GM12873 (cell line): ENCODE results near the gene KLC4.

Experiments used
- TF ChIP-seq, protein P1 (sequence below): IDR thresholded peaks from 2 replicates; pipeline ENCODE4 v1.5.1; 2012; ENCODE audit warnings: low read depth, mild to moderate bottlenecking, moderate library complexity, low read length, control low read depth; ENCODE audit not compliant: insufficient read depth; ENCODE audit errors: missing control alignments

Gene KLC4

DNA sequence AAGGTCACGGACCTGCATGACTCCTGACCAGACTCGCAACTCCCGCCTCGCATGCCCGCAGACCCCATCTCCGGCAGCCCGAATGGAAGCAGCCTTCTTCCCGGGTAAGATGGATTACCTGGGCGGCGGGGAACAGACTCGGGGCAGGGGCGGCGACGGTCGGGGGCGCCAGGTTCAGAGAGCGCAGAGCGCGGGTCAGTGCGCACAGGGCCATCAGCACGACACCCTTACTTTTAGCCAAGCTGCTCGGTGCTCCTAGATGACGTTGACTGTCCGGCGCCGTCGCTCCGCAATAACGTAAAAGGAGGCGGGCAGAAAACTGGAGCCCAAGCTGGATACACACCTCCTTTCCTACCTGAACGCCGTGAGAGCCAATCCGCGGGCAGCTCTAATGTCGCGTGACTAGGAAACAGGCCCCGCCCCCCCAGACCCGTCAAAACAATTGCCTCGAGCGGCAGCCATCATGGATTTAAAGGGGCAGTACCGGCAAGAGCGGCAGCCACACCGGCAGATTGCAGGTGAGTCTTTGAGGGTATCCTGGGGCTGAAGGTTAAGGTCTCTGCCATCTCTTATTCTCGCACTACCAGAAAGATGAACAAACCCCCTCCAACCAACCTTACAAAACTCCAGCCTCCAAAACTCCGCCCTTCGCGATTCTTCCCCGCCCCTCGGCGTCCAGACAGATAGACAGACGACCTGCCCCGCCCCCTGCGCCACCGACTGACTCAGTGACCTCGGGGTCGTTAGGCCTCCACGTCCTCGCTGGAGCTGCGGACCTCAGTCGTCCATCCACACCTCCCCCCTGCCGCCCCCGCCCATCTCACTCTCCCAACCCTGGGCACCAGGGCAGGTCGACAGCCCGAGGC is at the start of gene KLC4, which contains the start of gene MRPL2:
KLC4 (plus strand) TSS at position 464 of the 866 bp plus-strand sequence. CDS start 1,705 bp downstream, outside the sequence.
MRPL2 (minus strand) TSS at position 267 of the 866 bp plus-strand sequence; CDS start at position 214, 53 bp downstream.
- TF ChIP-seq, protein P1, sequence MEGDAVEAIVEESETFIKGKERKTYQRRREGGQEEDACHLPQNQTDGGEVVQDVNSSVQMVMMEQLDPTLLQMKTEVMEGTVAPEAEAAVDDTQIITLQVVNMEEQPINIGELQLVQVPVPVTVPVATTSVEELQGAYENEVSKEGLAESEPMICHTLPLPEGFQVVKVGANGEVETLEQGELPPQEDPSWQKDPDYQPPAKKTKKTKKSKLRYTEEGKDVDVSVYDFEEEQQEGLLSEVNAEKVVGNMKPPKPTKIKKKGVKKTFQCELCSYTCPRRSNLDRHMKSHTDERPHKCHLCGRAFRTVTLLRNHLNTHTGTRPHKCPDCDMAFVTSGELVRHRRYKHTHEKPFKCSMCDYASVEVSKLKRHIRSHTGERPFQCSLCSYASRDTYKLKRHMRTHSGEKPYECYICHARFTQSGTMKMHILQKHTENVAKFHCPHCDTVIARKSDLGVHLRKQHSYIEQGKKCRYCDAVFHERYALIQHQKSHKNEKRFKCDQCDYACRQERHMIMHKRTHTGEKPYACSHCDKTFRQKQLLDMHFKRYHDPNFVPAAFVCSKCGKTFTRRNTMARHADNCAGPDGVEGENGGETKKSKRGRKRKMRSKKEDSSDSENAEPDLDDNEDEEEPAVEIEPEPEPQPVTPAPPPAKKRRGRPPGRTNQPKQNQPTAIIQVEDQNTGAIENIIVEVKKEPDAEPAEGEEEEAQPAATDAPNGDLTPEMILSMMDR, result no peak

GRCh38 chr6:43011207-43011606 is 48.2 kb upstream of the KLC4 start:
- TF ChIP-seq, protein P1, result no peak

DNA sequence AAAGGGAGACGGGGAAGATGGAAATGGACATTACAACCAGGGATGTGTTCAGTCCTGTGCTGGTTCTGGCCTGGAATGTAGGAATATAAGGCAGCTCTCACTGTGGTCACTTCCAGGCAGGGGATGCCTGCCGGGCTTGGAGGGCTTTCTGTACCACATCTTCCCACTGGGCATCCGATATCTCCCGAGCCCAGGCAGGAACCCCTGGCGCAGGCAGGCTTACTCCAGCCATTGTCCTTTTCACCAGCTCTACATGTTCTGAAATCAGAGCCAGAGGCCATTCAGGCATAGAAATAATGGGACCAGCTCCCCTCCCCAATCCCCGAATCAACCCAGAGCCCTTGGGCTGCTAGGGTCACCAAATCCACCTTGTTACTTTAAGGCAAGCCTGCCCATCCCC is 47.1 kb upstream of the KLC4 start:
- TF ChIP-seq, protein P1, result no peak

DNA sequence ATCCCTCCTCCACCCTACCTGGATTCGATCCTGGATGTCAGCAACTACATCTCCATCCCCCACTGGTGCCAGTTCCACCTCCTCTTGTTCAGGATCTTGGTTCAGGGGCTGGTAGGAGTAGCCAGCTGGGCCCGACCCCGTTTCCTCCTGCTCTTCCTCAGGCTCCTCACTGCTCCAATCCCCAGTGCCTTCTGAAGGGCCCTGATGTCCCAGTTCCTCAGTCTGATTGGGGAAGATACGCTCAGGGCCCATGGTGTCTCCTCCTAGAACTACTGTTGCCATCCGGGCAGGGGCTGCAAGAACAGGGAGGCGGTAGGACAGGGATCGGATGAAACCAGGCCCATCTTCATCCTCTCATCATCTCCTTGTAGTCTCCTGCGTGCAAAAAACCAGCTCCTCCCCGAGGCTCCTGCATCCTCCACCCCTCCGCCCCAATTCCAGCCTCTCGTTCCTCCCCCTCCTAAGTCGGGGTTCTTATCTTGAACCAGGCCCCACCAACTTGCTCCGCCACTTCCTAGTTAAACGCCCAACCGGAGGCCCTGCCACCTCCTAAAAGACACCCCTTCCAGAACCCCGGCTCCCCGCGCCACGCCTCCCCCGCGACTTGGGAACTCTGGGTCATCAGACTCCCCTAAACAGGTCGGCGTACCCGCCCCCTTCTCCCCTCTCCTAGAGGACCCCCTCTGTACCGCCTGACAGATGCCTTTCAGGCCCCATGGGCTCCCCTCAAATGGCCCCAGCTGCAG is 46.2 kb upstream of the KLC4 start:
- TF ChIP-seq, protein P1, result no peak

GRCh38 chr6:43013843-43014433 is 45.5 kb upstream of the KLC4 start, which contains the start of the genes KLHDC3 and MEA1:
TSS of gene KLHDC3 (plus strand) at chr6:43014249. CDS start at chr6:43017193, 2,944 bp downstream.
TSS of gene MEA1 (minus strand) at chr6:43013946. CDS start at chr6:43013813, 133 bp downstream.
- TF ChIP-seq, protein P1, result no peak

DNA sequence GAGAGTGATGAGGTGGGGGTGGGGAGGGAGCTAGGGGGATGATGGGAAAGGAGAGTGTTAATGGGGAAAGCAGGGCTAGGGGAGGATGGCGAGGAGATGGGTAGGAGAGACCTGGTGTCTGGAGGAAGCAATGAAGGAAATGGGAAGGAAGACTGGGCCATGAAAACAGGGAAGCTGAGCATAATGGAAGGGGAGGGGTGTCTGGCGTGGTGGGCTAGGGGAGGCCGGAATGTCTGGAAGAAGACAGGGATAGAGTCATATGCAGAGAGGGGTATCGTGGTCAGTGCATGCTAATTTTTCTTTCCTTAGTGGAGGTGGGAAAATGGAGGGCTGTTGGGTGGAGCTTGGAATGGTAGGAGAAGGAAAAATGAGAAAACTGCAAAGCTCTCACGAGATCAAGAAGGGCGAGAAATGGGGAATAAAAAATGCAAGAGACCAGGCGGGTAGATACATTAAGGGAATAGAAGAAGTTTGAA is 45.0 kb upstream of the KLC4 start:
- TF ChIP-seq, protein P1, result no peak
